ENCODE measurements around the gene PDE4D.

PDE4D gene

GRCh38 chr5:59143926-59144333 lies 749.6 kb downstream of the PDE4D start:
- ChIA-PET POLR2A (no interaction called here), CTCF (no interaction called here)
- no peak for TF ChIP-seq ARNT (IDR thresholded peaks at IDR 0.05)
- TF ChIP-seq PKNOX1 (IDR thresholded peaks at IDR 0.05): no peak
- TF ChIP-seq FOXK2 (IDR thresholded peaks at IDR 0.05): no peak
- TF ChIP-seq FOXM1 (IDR thresholded peaks at IDR 0.05; ENCODE audit: borderline replicate concordance): no peak
- TF ChIP-seq HDGF (IDR thresholded peaks at IDR 0.05; ENCODE audit: borderline replicate concordance): no peak
- no peak for TF ChIP-seq FOXA1 (IDR thresholded peaks at IDR 0.05)
- no peak for TF ChIP-seq LEF1 (IDR thresholded peaks at IDR 0.05; ENCODE audit: borderline replicate concordance)
- no peak for TF ChIP-seq ELF4 (IDR thresholded peaks at IDR 0.05)
- no peak for TF ChIP-seq CTBP1 (IDR thresholded peaks at IDR 0.05; ENCODE audit: borderline replicate concordance)
- no peak for TF ChIP-seq BHLHE40 (IDR thresholded peaks at IDR 0.05; ENCODE audit: borderline replicate concordance)
- no peak for DNase-seq (ENCODE audit: extremely low spot score)

- TF ChIP-seq SP1 (IDR thresholded peaks at IDR 0.05): no peak
- no peak for TF ChIP-seq CTBP1 (IDR thresholded peaks at IDR 0.05; ENCODE audit: borderline replicate concordance)
- no peak for DNase-seq (ENCODE audit: extremely low spot score)
- POLR2A ChIA-PET: no interaction called here
- CTCF ChIA-PET: no interaction called here
These were observed 750.6 kb downstream of the PDE4D start for GRCh38 chr5:59142927-59143326.

- DNase-seq (ENCODE audit: extremely low spot score): no peak
- TF ChIP-seq LEF1 (IDR thresholded peaks at IDR 0.05; ENCODE audit: borderline replicate concordance) (no peak), ZNF384 (IDR thresholded peaks at IDR 0.05) (no peak), PKNOX1 (IDR thresholded peaks at IDR 0.05) (no peak), FOXK2 (IDR thresholded peaks at IDR 0.05) (no peak), FOXA1 (IDR thresholded peaks at IDR 0.05) (no peak)
- CTCF ChIA-PET: no interaction called here
- POLR2A ChIA-PET: no interaction called here
These were observed 751.4 kb downstream of the PDE4D start for GRCh38 chr5:59142138-59142537.

- POLR2A ChIA-PET: no interaction called here
These were observed 753.4 kb downstream of the PDE4D start for GRCh38 chr5:59140133-59140532.

GRCh38 chr5:59139695-59140094 lies 753.8 kb downstream of the PDE4D start:
- no peak for DNase-seq (ENCODE audit: extremely low spot score)
- ChIA-PET POLR2A (no interaction called here), CTCF (interaction anchor here (0.6 kb wide), 1 partner anchor 35 kb away, joined by 6 read pairs; no protein-coding TSS in a partner anchor)
- no peak for TF ChIP-seq SUZ12 (IDR thresholded peaks at IDR 0.05)
- no peak for TF ChIP-seq PKNOX1 (IDR thresholded peaks at IDR 0.05)
- TF ChIP-seq L3MBTL2 (conservative IDR thresholded peaks at IDR 0.05): no peak
- no peak for TF ChIP-seq ZNF384 (IDR thresholded peaks at IDR 0.05)

More at GRCh38 chr5:59140133-59140532, 753.4 kb downstream of the PDE4D start:
- no peak for TF ChIP-seq FOXA1 (IDR thresholded peaks at IDR 0.05)
- TF ChIP-seq ZNF384 (IDR thresholded peaks at IDR 0.05): no peak
- TF ChIP-seq ELF4 (IDR thresholded peaks at IDR 0.05): no peak
- no peak for TF ChIP-seq FOXK2 (IDR thresholded peaks at IDR 0.05)
- TF ChIP-seq FOXM1 (IDR thresholded peaks at IDR 0.05; ENCODE audit: borderline replicate concordance): no peak
- no peak for TF ChIP-seq L3MBTL2 (conservative IDR thresholded peaks at IDR 0.05)
- TF ChIP-seq LEF1 (IDR thresholded peaks at IDR 0.05; ENCODE audit: borderline replicate concordance): no peak
- no peak for TF ChIP-seq NFRKB (IDR thresholded peaks at IDR 0.05)
- TF ChIP-seq HDGF (IDR thresholded peaks at IDR 0.05; ENCODE audit: borderline replicate concordance): no peak
- TF ChIP-seq TARDBP (IDR thresholded peaks at IDR 0.05): no peak
- TF ChIP-seq CTBP1 (IDR thresholded peaks at IDR 0.05; ENCODE audit: borderline replicate concordance): no peak
- no peak for TF ChIP-seq SP1 (IDR thresholded peaks at IDR 0.05)
- no peak for TF ChIP-seq PKNOX1 (IDR thresholded peaks at IDR 0.05)
- TF ChIP-seq SUZ12 (IDR thresholded peaks at IDR 0.05): no peak
- no peak for TF ChIP-seq BHLHE40 (IDR thresholded peaks at IDR 0.05; ENCODE audit: borderline replicate concordance)
- TF ChIP-seq ARNT (IDR thresholded peaks at IDR 0.05): no peak
- no peak for DNase-seq (ENCODE audit: extremely low spot score)
- CTCF ChIA-PET: interaction anchor here (0.6 kb wide), 1 partner anchor 35 kb away, joined by 6 read pairs; no protein-coding TSS in a partner anchor

- CTCF ChIA-PET: interaction anchor here (0.7 to 0.8 kb wide), 2 partner anchors 14 to 37 kb away, joined by 3 read pairs; no protein-coding TSS in a partner anchor
- POLR2A ChIA-PET: no interaction called here
- DNase-seq (ENCODE audit: extremely low spot score): no peak
- TF ChIP-seq FOXK2 (IDR thresholded peaks at IDR 0.05) (no peak), SP1 (IDR thresholded peaks at IDR 0.05) (no peak), ARNT (IDR thresholded peaks at IDR 0.05) (no peak), FOXA1 (IDR thresholded peaks at IDR 0.05) (no peak), CTBP1 (IDR thresholded peaks at IDR 0.05; ENCODE audit: borderline replicate concordance) (no peak), NFRKB (IDR thresholded peaks at IDR 0.05) (no peak), SUZ12 (IDR thresholded peaks at IDR 0.05) (no peak), ZNF384 (IDR thresholded peaks at IDR 0.05) (no peak), L3MBTL2 (conservative IDR thresholded peaks at IDR 0.05) (no peak), BHLHE40 (IDR thresholded peaks at IDR 0.05; ENCODE audit: borderline replicate concordance) (no peak), HDGF (IDR thresholded peaks at IDR 0.05; ENCODE audit: borderline replicate concordance) (no peak), LEF1 (IDR thresholded peaks at IDR 0.05; ENCODE audit: borderline replicate concordance) (no peak), TARDBP (IDR thresholded peaks at IDR 0.05) (no peak), PKNOX1 (IDR thresholded peaks at IDR 0.05) (no peak), FOXM1 (IDR thresholded peaks at IDR 0.05; ENCODE audit: borderline replicate concordance) (no peak), ELF4 (IDR thresholded peaks at IDR 0.05) (no peak)
These were observed 755.0 kb downstream of the PDE4D start for GRCh38 chr5:59138509-59138908.

Measured in HEK293T (cell line).